HepG2 (cell line): ENCODE data around the gene CBX6. TPM values are rescaled to one million over a fixed set of nuclear protein-coding genes. Genes with fewer than 3 reads are reported as not detected.
A peak's percentile ranks its signal among the peaks of the same experiment; 100 is the strongest.

Experiments used
- ATAC-seq: fragments of 200-7000 bp; cut with Tn5 transposase; 3 replicates; pipeline ENCODE4 v1.9.1; 2020; ENCODE audit warnings: mild to moderate bottlenecking, moderate library complexity
- BruUV-seq: library from RNA; stranded (reverse); fragments of 400-500 nt; replicated peaks from 2 replicates; lab custom pipeline; 2021; lab: Mats Ljungman, UMichigan
- CTCF ChIA-PET: fragments of 300-600 bp; formaldehyde crosslinking; extraction: SDS; loops from one replicate; lab custom pipeline; 2021; ENCODE audit warnings: low total read pairs, inconsistent platforms, low intra/inter-chr PET ratio; lab: Yijun Ruan, JAX
- POLR2A ChIA-PET: fragments of 350-600 bp; sonication (Branson Sonifier 250); formaldehyde crosslinking; loops from one replicate; lab custom pipeline; 2020; ENCODE audit warnings: antibody characterized with exemption, inconsistent platforms; lab: Yijun Ruan, JAX
- DNase-seq: peaks from one replicate; pipeline ENCODE4 v3.0.0-alpha.2; 2015; ENCODE audit warnings: low spot score
- FAIRE-seq: peaks from 3 replicates; lab custom pipeline; 2011; peaks lifted over from hg19 to GRCh38; lab: Jason Lieb, UNC
- H2AFZ ChIP-seq: one replicate; pipeline ENCODE4 v1.6.1; 2011; ENCODE audit warnings: low read length, inconsistent platforms
- H3K27ac ChIP-seq: fragments of 300-600 bp; 3 replicates; pipeline ENCODE4 v1.8.0; 2011; ENCODE audit warnings: mixed run types, mild to moderate bottlenecking, mixed read lengths, low read length, inconsistent platforms; ENCODE audit not compliant: insufficient read depth; ENCODE audit errors: extremely low read length
- H3K27me3 ChIP-seq, 2 experiments: fragments of 200-600 bp in 1 of 2; 2 replicates in 1 of 2; 3 replicates in 1 of 2; pipeline versions ENCODE4 v1.6.0 to v1.8.0; 2011; ENCODE audit warnings: low read length in 2 of 2, mild to moderate bottlenecking in 2 of 2, moderate library complexity in 2 of 2, inconsistent platforms in 1 of 2; ENCODE audit not compliant: insufficient read depth in 2 of 2, control insufficient read depth in 1 of 2
- H3K36me3 ChIP-seq, 2 experiments: fragments of 200-600 bp in 1 of 2; replicated peaks in 1 of 2; 2 replicates in 1 of 2; 3 replicates in 1 of 2; pipeline versions ENCODE4 v1.5.1 to v1.8.0; 2011; ENCODE audit warnings: low read length in 2 of 2, inconsistent platforms in 1 of 2; ENCODE audit not compliant: insufficient read depth in 2 of 2, control insufficient read depth in 1 of 2
- H3K4me1 ChIP-seq: 2 replicates; pipeline ENCODE4 v1.5.1; 2012; ENCODE audit warnings: low read length, inconsistent platforms; ENCODE audit not compliant: insufficient read depth
- H3K4me2 ChIP-seq: 2 replicates; pipeline ENCODE4 v1.6.0; 2011; ENCODE audit warnings: low read depth, low read length, inconsistent platforms
- H3K4me3 ChIP-seq, 3 experiments: fragments of 200-600 bp in 1 of 3; sonication (generic), shearing (Covaris generic) in 1 of 3; replicated peaks in 1 of 3; 2 replicates each; pipeline ENCODE4 v1.5.1; 2011 to 2016; ENCODE audit warnings: low read length in 3 of 3, inconsistent platforms in 2 of 3, low read depth in 2 of 3, mild to moderate bottlenecking in 2 of 3, control low read depth in 1 of 3, mixed read lengths in 1 of 3; ENCODE audit not compliant: insufficient read depth in 1 of 3
- H3K79me2 ChIP-seq: one replicate; pipeline ENCODE4 v1.6.1; 2011; ENCODE audit warnings: low read length, inconsistent platforms; ENCODE audit not compliant: insufficient read depth
- H3K9ac ChIP-seq: 2 replicates; pipeline ENCODE4 v1.6.0; 2011; ENCODE audit warnings: mild to moderate bottlenecking, low read depth, low read length, inconsistent platforms; ENCODE audit not compliant: insufficient read depth
- H3K9me3 ChIP-seq: 2 replicates; pipeline ENCODE4 v1.5.1; 2012; ENCODE audit warnings: mild to moderate bottlenecking, low read length
- H4K20me1 ChIP-seq: 2 replicates; pipeline ENCODE4 v1.6.0; 2011; ENCODE audit warnings: inconsistent platforms, mild to moderate bottlenecking, low read length, moderate library complexity; ENCODE audit not compliant: insufficient read depth
- ARHGAP35 ChIP-seq: sonication (generic); formaldehyde crosslinking; IDR thresholded peaks from 2 replicates; pipeline ENCODE4 v1.9.0; 2022; ENCODE audit warnings: mild to moderate bottlenecking, inconsistent platforms, moderate library complexity, missing genetic modification reagents, borderline replicate concordance
- ARID3A ChIP-seq: IDR thresholded peaks from 2 replicates; pipeline ENCODE4 v1.6.1; 2012; ENCODE audit warnings: low read depth, low read length, improper control_type of control experiment
- CENPT ChIP-seq: sonication (generic); formaldehyde crosslinking; IDR thresholded peaks from 2 replicates; pipeline ENCODE4 v1.8.0; 2022; ENCODE audit warnings: low read depth, mild to moderate bottlenecking, moderate library complexity, missing genetic modification reagents
- MBNL3 ChIP-seq: fragments of 250-450 bp; sonication (Bioruptor Pico); conservative IDR thresholded peaks from 2 replicates; pipeline ENCODE4 v1.8.0; 2022; ENCODE audit warnings: mild to moderate bottlenecking, inconsistent platforms
- NR1H2 ChIP-seq: sonication (generic); formaldehyde crosslinking; IDR thresholded peaks from 2 replicates; pipeline ENCODE4 v1.8.1; 2022; ENCODE audit warnings: low read depth, missing genetic modification reagents, borderline replicate concordance
- PRDM10 ChIP-seq: sonication (generic); formaldehyde crosslinking; IDR thresholded peaks from 2 replicates; pipeline ENCODE4 v1.4.0; 2020; ENCODE audit warnings: low read depth, missing genetic modification reagents
- RARA ChIP-seq: IDR thresholded peaks from 2 replicates; pipeline ENCODE4 v1.6.1; 2016; ENCODE audit warnings: missing genetic modification reagents, missing compliant biosample characterization
- REST ChIP-seq, 2 experiments: IDR thresholded peaks; 2 replicates each; pipeline ENCODE4 v1.6.1; 2011 to 2012; ENCODE audit warnings: low read length in 2 of 2, borderline replicate concordance in 1 of 2, low read depth in 1 of 2, mild to moderate bottlenecking in 1 of 2, moderate library complexity in 1 of 2
- STAG1 ChIP-seq: sonication (generic); formaldehyde crosslinking; IDR thresholded peaks from 2 replicates; pipeline ENCODE4 v1.4.0; 2020; ENCODE audit warnings: missing genetic modification reagents
- YEATS2 ChIP-seq: sonication (generic); formaldehyde crosslinking; IDR thresholded peaks from 2 replicates; pipeline ENCODE4 v1.4.0; 2020; ENCODE audit warnings: missing genetic modification reagents, borderline replicate concordance
- ZFYVE20 ChIP-seq: sonication (generic); formaldehyde crosslinking; IDR thresholded peaks from 2 replicates; pipeline ENCODE4 v1.8.0; 2023; ENCODE audit warnings: low read depth, mild to moderate bottlenecking, moderate library complexity, missing genetic modification reagents, borderline replicate concordance
- ZNF501 ChIP-seq: sonication (generic); formaldehyde crosslinking; IDR thresholded peaks from 2 replicates; pipeline ENCODE4 v1.5.1; 2020; ENCODE audit warnings: mild to moderate bottlenecking, moderate library complexity, missing genetic modification reagents
- ZNF619 ChIP-seq: sonication (generic); formaldehyde crosslinking; IDR thresholded peaks from 2 replicates; pipeline ENCODE4 v1.4.0; 2020; ENCODE audit warnings: mild to moderate bottlenecking, missing genetic modification reagents
- ZNF773 ChIP-seq: sonication (generic); formaldehyde crosslinking; IDR thresholded peaks from 2 replicates; pipeline ENCODE4 v1.4.0; 2020; ENCODE audit warnings: missing genetic modification reagents, borderline replicate concordance
- WGBS: methylation state at CpG from one replicate; pipeline ENCODE4 v1.1.6; 2017; ENCODE audit warnings: low lambda C conversion rate; 5-methylcytosine and 5-hydroxymethylcytosine counted together
- in situ Hi-C: cut with HindIII; loops from 2 replicates; pipeline ENCODE4 v1.10.0; 2017; ENCODE audit warnings: low pct_unique_long_range_greater_than_20kb; ENCODE audit not compliant: extremely low pct_ligation_motif_present
- intact Hi-C: fragments of 100-400 bp; cut with micrococcal nuclease; formaldehyde crosslinking; loops from one replicate; pipeline ENCODE4 v1.10.0; 2022; ENCODE audit not compliant: unreplicated experiment
- polyA plus RNA-seq, 8 experiments: library from polyadenylated mRNA; depleted of rRNA in 3 of 8; stranded (reverse) in 7 of 8; unstranded in 1 of 8; fragments of >200 nt; fragmentation: Illumina TruSeq in 4 of 8; extraction: Trizol in 4 of 8; gene quantifications; 2 replicates each; pipeline versions ENCODE4 v1.2.1 to v1.2.3, GENCODE V29; 2011 to 2016; ENCODE audit warnings: low read depth in 4 of 8, missing spikeins in 1 of 8, mixed read lengths in 1 of 8; ENCODE audit not compliant: insufficient read depth in 1 of 8
- total RNA-seq, 5 experiments: library from RNA; depleted of rRNA; stranded (reverse); fragments of >200 nt; fragmentation: Illumina TruSeq; extraction: Trizol; gene quantifications; 2 replicates each; pipeline ENCODE4 v1.2.3, GENCODE V29; 2016; ENCODE audit warnings: low read depth in 1 of 5

Gene CBX6
- total and polyA plus RNA-seq, 2 of the 13 experiments (the other 11 are each of a cell fraction or from before 2014, with no cell fraction given) = 1.7 to 6.5 TPM

- TF ChIP-seq ARID3A = no peak
Observed at GRCh38 chr22:38826386-38826785, 45.6 kb downstream of the CBX6 start (continued).

GRCh38 chr22:38824585-38824984, 47.4 kb downstream of the CBX6 start:
- no TSS peak for BruUV-seq
- Histone ChIP-seq H3K79me2 (no peaks in the 10 kb centered on the region), H3K4me3 (no peak overlapping the region), H3K36me3 (no peaks in the 10 kb centered on the region), H4K20me1 (no peaks in the 10 kb centered on the region), H3K9me3 (no peaks in the 10 kb centered on the region), H2AFZ (no peak overlapping the region), H3K9ac (no peak overlapping the region), H3K4me2 (no peak overlapping the region), H3K27me3 (no peaks in the 10 kb centered on the region), H3K27ac (no peak overlapping the region), H3K4me1 (no peaks in the 10 kb centered on the region)
- ATAC-seq = peak; percentile 88
- WGBS = 17% methylated on average over 1 of the region's 4 CpGs
- ChIA-PET CTCF (no interaction called here), POLR2A (no interaction called here)
- FAIRE-seq = peak; percentile 47
- intact Hi-C loops (no loop called here), in situ Hi-C loops (no loop called here)
- peak; percentile 73 for DNase-seq
- TF ChIP-seq ZFYVE20 (CRISPR knock-in tag) (0 out of 2 replicates have a peak, but pooled peaks have one; percentile 20), PRDM10 (CRISPR knock-in tag) (peak; percentile 64; the same call in 1 of the 2 replicates), RARA (CRISPR knock-in tag) (peak; percentile 48), STAG1 (peak; percentile 37), YEATS2 (CRISPR knock-in tag) (no peak; the same call in 1 of the 2 replicates), ZNF773 (CRISPR knock-in tag) (peak; percentile 83; the same call in 1 of the 2 replicates), ZNF619 (CRISPR knock-in tag) (no peak), ZNF501 (CRISPR knock-in tag) (0 out of 2 replicates have a peak, but pooled peaks have one; percentile 23), CENPT (CRISPR knock-in tag) (no peak), MBNL3 (CRISPR knock-in tag) (no peak), NR1H2 (no peak), REST (IDR thresholded peaks at IDR 0.05; ENCODE audit: borderline replicate concordance in 1 of 2, low read depth in 1 of 2, low read length in 2 of 2) (peak; percentile 98 to 99), ARHGAP35 (peak; percentile 79; the same call in 1 of the 2 replicates)
